ENCODE results near the gene RNF149. TPM values are rescaled to one million over a fixed set of nuclear protein-coding genes. Genes with fewer than 3 reads are reported as not detected.

Gene RNF149
- total RNA-seq, 2 experiments from 2014 or later = 139 to 150 TPM

GRCh38 chr2:101307950-101308431, 510 bp downstream of the RNF149 start:
- ChIA-PET CTCF (interaction anchor here (0.9 to 1.2 kb wide), 3 partner anchors 9 to 389 kb away, joined by 3 read pairs; partner anchors contain the start of gene MAP4K4), POLR2A (interaction anchor here (0.8 to 2.0 kb wide), 16 partner anchors 8 to 389 kb away, joined by 3 to 79 read pairs (median 6); partner anchors contain the start of genes CNOT11, CREG2, MAP4K4 and RPL31)
- DNase-seq (peak in 12 of 14 experiments; percentile 9 to 62 (median 29)), ATAC-seq (ENCODE audit: poor library complexity) (peak; percentile 4)
- Histone ChIP-seq H3K9me3 (ENCODE audit: control insufficient read depth in 1 of 2, insufficient read depth in 1 of 2, low read length in 2 of 2) (no peaks in the 10 kb centered on the region), H3K36me3 (ENCODE audit: insufficient read depth, low read length) (peaks cover 18% of the 10 kb centered on the region), H3K27ac (ENCODE audit: low read depth in 1 of 2, low read length in 2 of 2) (peak overlapping the region; percentile 85 to 95), H3K4me1 (ENCODE audit: insufficient read depth, low read length) (peaks cover 66% of the 10 kb centered on the region), H3K27me3 (ENCODE audit: control insufficient read depth in 1 of 2, insufficient read depth in 2 of 2, low read length in 2 of 2) (no peaks in the 10 kb centered on the region), H3K4me3 (ENCODE audit: low read length) (peak overlapping the region; percentile 90)
- H3K4me1 Mint-ChIP-seq (ENCODE audit: low read depth) = peaks cover 83% of the 10 kb centered on the region
- no peaks in the 10 kb centered on the region for H3K9me3 Mint-ChIP-seq
- intact Hi-C loops (cut with DNase I, micrococcal nuclease) = loop anchor here (1.0 to 5.0 kb wide), 6 partner anchors 20 to 389 kb away; partner anchors contain the start of genes CNOT11 (in 2 of the 2) and MAP4K4 (in 1 of the 2)
- no peak for TF ChIP-seq CTCF (IDR thresholded peaks at IDR 0.05)
- no peaks in the 10 kb centered on the region for H3K27me3 Mint-ChIP-seq
- H3K27ac Mint-ChIP-seq = peak overlapping the region; percentile 96
- H3K36me3 Mint-ChIP-seq (ENCODE audit: low read depth) = peaks cover 45% of the 10 kb centered on the region
- H3K4me3 Mint-ChIP-seq = peak overlapping the region; percentile 98

GRCh38 chr2:101307503-101307902, 998 bp downstream of the RNF149 start:
- peaks cover 22% of the 10 kb centered on the region for H3K36me3 ChIP-seq (ENCODE audit: insufficient read depth, low read length)
- Mint-ChIP-seq H3K4me3 (peak overlapping the region; percentile 98), H3K4me1 (ENCODE audit: low read depth) (peaks cover 84% of the 10 kb centered on the region), H3K9me3 (no peaks in the 10 kb centered on the region), H3K27ac (peak overlapping the region; percentile 96), H3K36me3 (ENCODE audit: low read depth) (peaks cover 47% of the 10 kb centered on the region), H3K27me3 (no peaks in the 10 kb centered on the region)
- no peak for TF ChIP-seq CTCF (IDR thresholded peaks at IDR 0.05)
- POLR2A ChIA-PET = interaction anchor here (1.1 to 3.0 kb wide), 11 partner anchors 8 to 305 kb away, joined by 3 to 79 read pairs (median 7); partner anchors contain the start of genes CNOT11 and RPL31
- peak overlapping the region; percentile 90 for H3K4me3 ChIP-seq (ENCODE audit: low read length)
- ATAC-seq (ENCODE audit: poor library complexity) = no peak
- H3K9me3 ChIP-seq (ENCODE audit: control insufficient read depth in 1 of 2, insufficient read depth in 1 of 2, low read length in 2 of 2) = no peaks in the 10 kb centered on the region
- H3K27me3 ChIP-seq (ENCODE audit: control insufficient read depth in 1 of 2, insufficient read depth in 2 of 2, low read length in 2 of 2) = no peaks in the 10 kb centered on the region
- DNase-seq = peak in 3 of 14 experiments; percentile 25 to 39 (median 33)
- peak overlapping the region; percentile 85 to 95 for H3K27ac ChIP-seq (ENCODE audit: low read depth in 1 of 2, low read length in 2 of 2)
- intact Hi-C loops (cut with DNase I, micrococcal nuclease) = loop anchor here (1.0 to 5.0 kb wide), 6 partner anchors 21 to 390 kb away; partner anchors contain the start of genes CNOT11 (in 1 of the 2) and MAP4K4 (in 1 of the 2)
- CTCF ChIA-PET = no interaction called here
- peaks cover 67% of the 10 kb centered on the region for H3K4me1 ChIP-seq (ENCODE audit: insufficient read depth, low read length)

- ATAC-seq (ENCODE audit: poor library complexity) (no peak), DNase-seq (peak in 2 of 14 experiments; percentile 36 to 43)
- H3K27ac ChIP-seq (ENCODE audit: low read depth in 1 of 2, low read length in 2 of 2) = peak overlapping the region; percentile 85 to 95
- H3K27me3 ChIP-seq (ENCODE audit: control insufficient read depth in 1 of 2, insufficient read depth in 2 of 2, low read length in 2 of 2) = no peaks in the 10 kb centered on the region
- intact Hi-C loops (cut with DNase I, micrococcal nuclease) = loop anchor here (2.0 to 5.0 kb wide), 4 partner anchors 34 to 391 kb away; partner anchors contain the start of gene MAP4K4 (in 1 of the 2)
- CTCF ChIA-PET = interaction anchor here (0.8 kb wide), 1 partner anchor 81 kb away, joined by 3 read pairs; the partner anchor contains the start of gene CREG2
- peaks cover 68% of the 10 kb centered on the region for H3K4me1 ChIP-seq (ENCODE audit: insufficient read depth, low read length)
- H3K9me3 ChIP-seq (ENCODE audit: control insufficient read depth in 1 of 2, insufficient read depth in 1 of 2, low read length in 2 of 2) = no peaks in the 10 kb centered on the region
- no peaks in the 10 kb centered on the region for H3K9me3 Mint-ChIP-seq
- peak overlapping the region; percentile 96 for H3K27ac Mint-ChIP-seq
- H3K4me3 Mint-ChIP-seq = peak overlapping the region; percentile 98
- peaks cover 29% of the 10 kb centered on the region for H3K36me3 ChIP-seq (ENCODE audit: insufficient read depth, low read length)
- TF ChIP-seq CTCF (IDR thresholded peaks at IDR 0.05) = no peak
- H3K4me1 Mint-ChIP-seq (ENCODE audit: low read depth) = peaks cover 84% of the 10 kb centered on the region
- no peaks in the 10 kb centered on the region for H3K27me3 Mint-ChIP-seq
- peak overlapping the region; percentile 90 for H3K4me3 ChIP-seq (ENCODE audit: low read length)
- POLR2A ChIA-PET = interaction anchor here (0.6 to 3.0 kb wide), 16 partner anchors 10 to 743 kb away, joined by 3 to 47 read pairs (median 4); partner anchors contain the start of genes CNOT11, PDCL3 and RPL31
- H3K36me3 Mint-ChIP-seq (ENCODE audit: low read depth) = peaks cover 57% of the 10 kb centered on the region
Observed at GRCh38 chr2:101306410-101306809, 2.1 kb downstream of the RNF149 start.
